ENCODE results near the gene NFKBIB. TPM values are rescaled to one million over a fixed set of nuclear protein-coding genes. Genes with fewer than 3 reads are reported as not detected.

Gene NFKBIB
- total and polyA plus RNA-seq, 2 donors (not counting 3 experiments of a cell fraction or from before 2014, with no cell fraction given) = 25.0 to 30.8 TPM

DNA sequence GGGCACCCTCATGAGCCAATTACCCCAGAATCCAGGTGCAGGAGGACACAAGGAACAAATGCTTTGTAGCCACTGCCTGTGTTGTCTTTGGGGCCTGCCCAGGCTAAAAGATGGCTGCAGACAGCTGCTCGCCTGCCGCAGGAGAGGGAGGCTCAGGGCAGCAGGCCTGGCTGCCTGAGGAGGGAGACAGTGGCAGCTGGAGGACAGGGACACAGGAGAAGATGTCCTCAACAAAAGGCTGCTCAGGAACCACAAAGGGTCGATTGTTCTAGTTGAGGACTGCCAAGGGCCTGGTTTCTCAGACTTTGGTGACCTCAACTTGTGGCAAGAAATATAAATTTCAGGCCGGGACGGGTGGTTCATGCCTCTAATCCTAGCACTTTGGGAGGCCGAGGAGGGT, 8.0 kb upstream of the NFKBIB start:
- H2AFZ ChIP-seq (ENCODE audit: low read depth, low read length) = no peak overlapping the region
- H3K79me2 ChIP-seq (ENCODE audit: control insufficient read depth, insufficient read depth, low read length) = no peaks in the 10 kb centered on the region
- CTCF ChIA-PET = no interaction called here
- H3K9me1 ChIP-seq (replicated peaks; ENCODE audit: control insufficient read depth, extremely low read depth, insufficient read depth, low read length) = no peaks in the 10 kb centered on the region
- no peak for DNase-seq (ENCODE audit: low read depth, low spot score)
- no peak overlapping the region for H3K4me3 ChIP-seq (replicated peaks in 1 of 3; ENCODE audit: insufficient read depth in 1 of 3, low read depth in 1 of 3, low read length in 3 of 3)
- H3K4me2 ChIP-seq (ENCODE audit: insufficient read depth, low read length) = no peak overlapping the region
- no TSS peak for BruUV-seq (replicated peaks)
- H3K9ac ChIP-seq (replicated peaks; ENCODE audit: extremely low read depth, insufficient read depth, low read length) = no peak overlapping the region
- no peak overlapping the region for H3K27ac ChIP-seq (ENCODE audit: insufficient read depth, low read depth, low read length)
- intact Hi-C loops (cut with micrococcal nuclease) (no loop called here), dilution Hi-C loops (cut with MboI; ENCODE audit: extremely low pct_ligation_motif_present, low sequenced_read_pairs) (no loop called here)
- H3K36me3 ChIP-seq (ENCODE audit: control insufficient read depth in 2 of 2, extremely low read depth in 1 of 2, insufficient read depth in 2 of 2, low read length in 2 of 2) = peaks cover 2 to 17% of the 10 kb centered on the region in 2 experiments
- no peaks in the 10 kb centered on the region for H3K4me1 ChIP-seq (ENCODE audit: control insufficient read depth, extremely low read depth, insufficient read depth, low read length)
- TF ChIP-seq POLR2AphosphoS5 (IDR thresholded peaks at IDR 0.05; ENCODE audit: insufficient read depth, low read depth, low read length) (no peak), FOS (IDR thresholded peaks at IDR 0.05; ENCODE audit: borderline replicate concordance, insufficient read depth, low read length) (no peak), MYC (IDR thresholded peaks at IDR 0.05; ENCODE audit: low read depth, low read length) (no peak), EZH2 (IDR thresholded peaks at IDR 0.05; ENCODE audit: borderline replicate concordance, low read depth, low read length, severe bottlenecking) (no peak), POLR2A (IDR thresholded peaks at IDR 0.05; ENCODE audit: low read depth, low read length) (no peak), JUN (IDR thresholded peaks at IDR 0.05; ENCODE audit: borderline replicate concordance, insufficient read depth, insufficient read length, low read depth) (no peak), GATA2 (IDR thresholded peaks at IDR 0.05; ENCODE audit: insufficient read depth, insufficient read length, low read depth, low read length) (no peak)
- TF ChIP-seq, protein P1, sequence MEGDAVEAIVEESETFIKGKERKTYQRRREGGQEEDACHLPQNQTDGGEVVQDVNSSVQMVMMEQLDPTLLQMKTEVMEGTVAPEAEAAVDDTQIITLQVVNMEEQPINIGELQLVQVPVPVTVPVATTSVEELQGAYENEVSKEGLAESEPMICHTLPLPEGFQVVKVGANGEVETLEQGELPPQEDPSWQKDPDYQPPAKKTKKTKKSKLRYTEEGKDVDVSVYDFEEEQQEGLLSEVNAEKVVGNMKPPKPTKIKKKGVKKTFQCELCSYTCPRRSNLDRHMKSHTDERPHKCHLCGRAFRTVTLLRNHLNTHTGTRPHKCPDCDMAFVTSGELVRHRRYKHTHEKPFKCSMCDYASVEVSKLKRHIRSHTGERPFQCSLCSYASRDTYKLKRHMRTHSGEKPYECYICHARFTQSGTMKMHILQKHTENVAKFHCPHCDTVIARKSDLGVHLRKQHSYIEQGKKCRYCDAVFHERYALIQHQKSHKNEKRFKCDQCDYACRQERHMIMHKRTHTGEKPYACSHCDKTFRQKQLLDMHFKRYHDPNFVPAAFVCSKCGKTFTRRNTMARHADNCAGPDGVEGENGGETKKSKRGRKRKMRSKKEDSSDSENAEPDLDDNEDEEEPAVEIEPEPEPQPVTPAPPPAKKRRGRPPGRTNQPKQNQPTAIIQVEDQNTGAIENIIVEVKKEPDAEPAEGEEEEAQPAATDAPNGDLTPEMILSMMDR (IDR thresholded peaks at IDR 0.05; ENCODE audit: extremely low read depth in 1 of 2, insufficient read depth in 1 of 2, low read depth in 1 of 2, low read length in 2 of 2) = no peak
- TF ChIP-seq, protein P2, sequence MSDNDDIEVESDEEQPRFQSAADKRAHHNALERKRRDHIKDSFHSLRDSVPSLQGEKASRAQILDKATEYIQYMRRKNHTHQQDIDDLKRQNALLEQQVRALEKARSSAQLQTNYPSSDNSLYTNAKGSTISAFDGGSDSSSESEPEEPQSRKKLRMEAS (IDR thresholded peaks at IDR 0.05; ENCODE audit: insufficient read depth, insufficient read length) = no peak
- POLR2A ChIA-PET = no interaction called here
- FAIRE-seq = no peak
- no peaks in the 10 kb centered on the region for H3K27me3 ChIP-seq (ENCODE audit: control insufficient read depth in 2 of 2, insufficient read depth in 2 of 2, low read length in 2 of 2)
- no peaks in the 10 kb centered on the region for H3K9me3 ChIP-seq (replicated peaks; ENCODE audit: control insufficient read depth, insufficient read depth, low read length)
- no peaks in the 10 kb centered on the region for H4K20me1 ChIP-seq (replicated peaks; ENCODE audit: control insufficient read depth, extremely low read depth, insufficient read depth, low read length)

All from endothelial cell of umbilical vein (primary cell).